ENCODE measurements around the gene BPTF.
"Not testable (repeated sequence)": the region's sequence is repeated elsewhere in the genome, so short reads cannot be mapped to it uniquely, and the experiment has no call there.

Gene BPTF

DNA sequence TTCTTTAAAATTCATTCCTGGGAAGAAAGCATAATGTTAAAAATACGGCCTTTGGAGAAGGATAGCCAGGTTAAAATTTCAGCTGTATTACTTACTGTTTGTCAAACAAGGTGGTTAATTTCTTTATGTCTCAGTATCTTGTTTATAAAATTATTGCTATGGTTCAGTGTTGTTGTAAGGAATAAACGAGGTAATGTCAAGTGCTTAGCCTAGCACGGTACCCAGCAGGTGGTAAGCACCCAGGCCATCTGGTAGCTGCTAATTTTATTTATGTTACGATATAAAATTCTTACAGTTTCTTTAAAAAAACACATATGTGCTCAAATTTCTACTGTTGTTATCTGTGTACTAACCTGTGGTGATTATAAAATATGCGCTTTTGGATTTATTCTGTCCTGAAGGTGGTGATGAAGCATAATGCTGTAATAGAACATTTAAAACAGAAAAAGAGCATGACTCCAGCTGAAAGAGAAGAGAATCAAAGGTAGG lies 122.1 kb downstream of the BPTF start:
- H3K4me1 ChIP-seq (ENCODE audit: control insufficient read depth in 5 of 5, insufficient read depth in 5 of 5, low read length in 5 of 5): no peaks in the 10 kb centered on the region
- H3K4me3 ChIP-seq (ENCODE audit: low read depth in 1 of 5, low read length in 5 of 5): no peak overlapping the region
- H3K9me3 ChIP-seq (ENCODE audit: control insufficient read depth in 5 of 5, low read length in 5 of 5): no peaks in the 10 kb centered on the region
- H3K27me3 ChIP-seq (ENCODE audit: control insufficient read depth in 5 of 5, insufficient read depth in 4 of 5, low read length in 5 of 5): no peaks in the 10 kb centered on the region
- peaks cover 43 to 96% (median 79%) of the 10 kb centered on the region in 5 donors for H3K36me3 ChIP-seq (ENCODE audit: control insufficient read depth in 5 of 5, insufficient read depth in 5 of 5, low read length in 5 of 5)
- H3K9ac ChIP-seq (ENCODE audit: low read length in 5 of 5): no peak overlapping the region
- H3K27ac ChIP-seq (ENCODE audit: low read depth, low read length): no peak overlapping the region

DNA sequence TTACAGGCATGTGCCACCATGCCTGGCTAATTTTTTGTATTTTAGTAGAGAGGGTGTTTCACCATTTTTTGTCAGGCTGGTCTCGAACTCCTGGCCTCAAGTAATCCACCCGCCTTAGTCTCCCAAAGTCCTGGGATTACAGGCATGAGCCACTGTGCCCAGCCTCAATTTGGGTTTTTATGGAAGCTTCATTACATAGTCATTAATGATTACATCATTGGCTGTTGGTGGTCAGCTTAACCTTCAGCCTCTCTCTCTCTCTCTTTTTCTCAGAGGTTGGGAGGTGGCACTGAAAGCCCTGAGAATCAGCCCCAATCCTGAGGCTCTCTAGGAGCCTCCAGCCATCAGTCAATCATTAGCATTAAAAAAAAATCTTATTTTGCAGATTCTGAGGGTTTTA lies 125.6 kb downstream of the BPTF start:
- Histone ChIP-seq H3K27me3 (ENCODE audit: control insufficient read depth in 5 of 5, insufficient read depth in 4 of 5, low read length in 5 of 5) (no peaks in the 10 kb centered on the region), H3K36me3 (ENCODE audit: control insufficient read depth in 5 of 5, insufficient read depth in 5 of 5, low read length in 5 of 5) (peaks cover 30 to 76% (median 55%) of the 10 kb centered on the region in 5 donors), H3K4me3 (ENCODE audit: low read depth in 1 of 5, low read length in 5 of 5) (no peak overlapping the region), H3K9me3 (ENCODE audit: control insufficient read depth in 5 of 5, low read length in 5 of 5) (no peaks in the 10 kb centered on the region), H3K4me1 (ENCODE audit: control insufficient read depth in 5 of 5, insufficient read depth in 5 of 5, low read length in 5 of 5) (no peaks in the 10 kb centered on the region), H3K27ac (ENCODE audit: low read depth, low read length) (no peak overlapping the region), H3K9ac (ENCODE audit: low read length in 5 of 5) (no peak overlapping the region)

DNA sequence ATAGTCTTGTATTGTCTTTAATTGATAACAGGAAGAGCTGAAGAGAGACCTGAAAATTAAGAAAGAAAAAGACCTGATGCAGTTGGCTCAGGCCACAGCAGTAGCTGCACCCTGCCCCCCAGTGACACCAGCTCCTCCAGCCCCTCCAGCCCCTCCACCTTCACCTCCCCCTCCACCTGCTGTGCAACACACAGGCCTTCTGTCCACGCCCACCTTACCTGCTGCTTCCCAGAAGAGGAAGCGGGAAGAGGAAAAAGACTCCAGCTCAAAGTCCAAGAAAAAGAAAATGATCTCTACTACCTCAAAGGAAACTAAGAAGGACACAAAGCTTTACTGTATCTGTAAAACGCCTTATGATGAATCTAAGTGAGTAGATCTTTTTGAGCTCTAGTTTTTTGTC lies 134.2 kb downstream of the BPTF start:
- Histone ChIP-seq H3K9ac (ENCODE audit: low read length in 5 of 5) (no peak overlapping the region), H3K27me3 (ENCODE audit: control insufficient read depth in 5 of 5, insufficient read depth in 4 of 5, low read length in 5 of 5) (no peaks in the 10 kb centered on the region), H3K4me3 (ENCODE audit: low read depth in 1 of 5, low read length in 5 of 5) (no peak overlapping the region), H3K36me3 (ENCODE audit: control insufficient read depth in 5 of 5, insufficient read depth in 5 of 5, low read length in 5 of 5) (peaks cover 11 to 35% (median 25%) of the 10 kb centered on the region in 5 donors), H3K27ac (ENCODE audit: low read depth, low read length) (no peak overlapping the region), H3K9me3 (ENCODE audit: control insufficient read depth in 5 of 5, low read length in 5 of 5) (no peaks in the 10 kb centered on the region), H3K4me1 (ENCODE audit: control insufficient read depth in 5 of 5, insufficient read depth in 5 of 5, low read length in 5 of 5) (no peaks in the 10 kb centered on the region)

DNA sequence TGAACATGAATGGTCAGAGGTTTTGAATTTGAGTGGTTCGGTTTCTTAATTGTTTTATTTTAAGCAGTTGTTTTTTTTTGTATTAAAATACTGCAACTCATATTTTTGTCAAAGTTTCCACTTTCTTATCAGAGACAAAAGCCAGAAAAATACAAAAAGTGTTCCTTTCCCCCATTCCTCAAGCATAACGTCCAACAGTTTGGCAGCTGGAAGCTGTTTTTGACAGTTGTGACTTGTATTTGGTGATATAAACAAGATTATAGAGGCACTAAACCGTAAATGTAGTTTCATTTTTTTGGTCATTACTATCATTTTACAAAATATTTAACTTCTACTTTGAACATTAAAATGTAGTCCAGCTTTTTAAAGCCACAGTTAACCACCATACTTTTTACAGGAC lies 135.0 kb downstream of the BPTF start:
- H3K9me3 ChIP-seq (ENCODE audit: control insufficient read depth in 5 of 5, low read length in 5 of 5); H3K27me3 ChIP-seq (ENCODE audit: control insufficient read depth in 5 of 5, insufficient read depth in 4 of 5, low read length in 5 of 5); H3K4me3 ChIP-seq (ENCODE audit: low read depth in 1 of 5, low read length in 5 of 5); H3K4me1 ChIP-seq (ENCODE audit: control insufficient read depth in 5 of 5, insufficient read depth in 5 of 5, low read length in 5 of 5); H3K27ac ChIP-seq (ENCODE audit: low read depth, low read length); H3K9ac ChIP-seq (ENCODE audit: low read length in 5 of 5): not testable (repeated sequence)
- H3K36me3 ChIP-seq (ENCODE audit: control insufficient read depth in 5 of 5, insufficient read depth in 5 of 5, low read length in 5 of 5): peaks cover 11 to 41% (median 29%) of the 10 kb centered on the region in 5 donors

DNA sequence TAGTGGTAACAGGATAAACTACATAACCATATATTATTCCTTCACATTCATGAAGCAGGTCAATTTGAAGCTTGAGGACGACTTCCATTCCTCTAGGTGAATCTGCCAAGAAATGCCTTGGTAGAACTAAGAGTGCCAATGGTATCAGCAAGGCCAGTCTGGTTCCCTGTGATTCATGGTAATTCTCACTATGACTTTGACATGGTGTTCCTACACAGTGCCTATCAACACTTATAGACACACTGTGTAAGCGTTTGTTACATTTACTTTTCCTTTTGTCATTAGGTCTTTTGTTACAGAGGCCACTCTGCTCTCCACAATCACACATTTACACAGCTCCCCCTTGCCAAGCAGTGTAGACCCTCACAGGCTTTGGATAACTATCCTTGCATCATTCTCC lies 136.9 kb downstream of the BPTF start:
- not testable (repeated sequence) for H3K27me3 ChIP-seq (ENCODE audit: control insufficient read depth in 5 of 5, insufficient read depth in 4 of 5, low read length in 5 of 5); H3K27ac ChIP-seq (ENCODE audit: low read depth, low read length); H3K4me3 ChIP-seq (ENCODE audit: low read depth in 1 of 5, low read length in 5 of 5); H3K9me3 ChIP-seq (ENCODE audit: control insufficient read depth in 5 of 5, low read length in 5 of 5); H3K9ac ChIP-seq (ENCODE audit: low read length in 5 of 5); H3K4me1 ChIP-seq (ENCODE audit: control insufficient read depth in 5 of 5, insufficient read depth in 5 of 5, low read length in 5 of 5)
- peaks cover 18 to 52% (median 38%) of the 10 kb centered on the region in 5 donors for H3K36me3 ChIP-seq (ENCODE audit: control insufficient read depth in 5 of 5, insufficient read depth in 5 of 5, low read length in 5 of 5)

DNA sequence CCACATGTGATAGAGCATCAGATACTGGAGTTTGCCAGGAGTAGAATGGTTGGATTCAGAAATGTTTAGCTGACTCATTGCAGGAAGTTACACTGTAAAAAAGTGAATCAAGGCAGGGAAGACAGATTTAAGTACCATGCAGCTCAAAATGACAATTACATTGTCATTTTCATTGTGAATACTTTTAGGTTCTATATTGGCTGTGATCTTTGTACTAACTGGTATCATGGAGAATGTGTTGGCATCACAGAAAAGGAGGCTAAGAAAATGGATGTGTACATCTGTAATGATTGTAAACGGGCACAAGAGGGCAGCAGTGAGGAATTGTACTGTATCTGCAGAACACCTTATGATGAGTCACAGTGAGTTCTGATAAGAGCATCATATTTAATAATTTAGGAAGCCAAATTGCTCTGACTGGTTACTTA lies 137.9 kb downstream of the BPTF start:
- not testable (repeated sequence) for H3K4me1 ChIP-seq (ENCODE audit: control insufficient read depth in 5 of 5, insufficient read depth in 5 of 5, low read length in 5 of 5); H3K4me3 ChIP-seq (ENCODE audit: low read depth in 1 of 5, low read length in 5 of 5); H3K27me3 ChIP-seq (ENCODE audit: control insufficient read depth in 5 of 5, insufficient read depth in 4 of 5, low read length in 5 of 5); H3K27ac ChIP-seq (ENCODE audit: low read depth, low read length); H3K9ac ChIP-seq (ENCODE audit: low read length in 5 of 5); H3K9me3 ChIP-seq (ENCODE audit: control insufficient read depth in 5 of 5, low read length in 5 of 5)
- peaks cover 21 to 51% (median 39%) of the 10 kb centered on the region in 5 donors for H3K36me3 ChIP-seq (ENCODE audit: control insufficient read depth in 5 of 5, insufficient read depth in 5 of 5, low read length in 5 of 5)

DNA sequence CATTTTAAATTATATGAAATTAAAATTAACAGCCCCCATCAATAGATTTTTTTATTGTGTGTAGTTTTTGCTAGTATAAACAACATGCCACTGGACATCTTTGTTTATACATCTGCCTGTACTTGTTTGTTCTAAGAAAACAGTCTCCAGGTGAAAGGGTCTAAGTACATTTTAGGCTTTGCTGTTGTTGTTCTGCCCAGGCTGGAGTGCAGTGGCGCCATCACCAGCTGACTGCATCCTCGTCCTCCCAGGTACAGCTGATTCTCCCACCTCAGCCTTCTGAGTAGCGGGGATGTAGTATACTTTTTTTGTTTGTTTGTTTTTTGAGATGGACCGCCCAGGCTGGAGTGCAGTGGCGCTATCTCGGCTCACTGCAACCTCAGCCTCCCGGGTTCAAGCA lies 145.5 kb downstream of the BPTF start:
- Histone ChIP-seq H3K27ac (ENCODE audit: low read depth, low read length) (no peak overlapping the region), H3K9me3 (ENCODE audit: control insufficient read depth in 5 of 5, low read length in 5 of 5) (no peaks in the 10 kb centered on the region), H3K27me3 (ENCODE audit: control insufficient read depth in 5 of 5, insufficient read depth in 4 of 5, low read length in 5 of 5) (no peaks in the 10 kb centered on the region), H3K9ac (ENCODE audit: low read length in 5 of 5) (no peak overlapping the region), H3K4me3 (ENCODE audit: low read depth in 1 of 5, low read length in 5 of 5) (no peak overlapping the region), H3K36me3 (ENCODE audit: control insufficient read depth in 5 of 5, insufficient read depth in 5 of 5, low read length in 5 of 5) (peaks cover 15 to 42% (median 18%) of the 10 kb centered on the region in 5 donors), H3K4me1 (ENCODE audit: control insufficient read depth in 5 of 5, insufficient read depth in 5 of 5, low read length in 5 of 5) (no peaks in the 10 kb centered on the region)

DNA sequence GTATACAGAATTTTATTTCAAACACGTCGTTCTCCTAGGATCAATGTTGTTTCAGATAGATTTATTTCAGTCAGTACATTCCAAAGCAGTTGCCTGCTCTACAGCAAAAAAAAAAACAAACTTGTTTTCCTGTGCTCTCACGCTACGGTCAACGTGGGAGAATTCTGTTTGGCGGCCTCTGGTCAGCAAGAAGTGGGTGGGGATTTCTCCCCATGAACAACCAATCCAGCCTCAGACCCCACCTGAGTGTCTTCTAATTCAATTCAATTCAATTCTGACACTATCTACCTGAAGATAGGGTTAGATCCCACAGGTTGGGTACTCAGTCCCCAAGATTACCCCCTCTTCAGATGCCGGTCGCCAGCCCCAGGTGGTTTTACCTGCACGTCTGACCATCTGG lies 148.9 kb downstream of the BPTF start:
- Histone ChIP-seq H3K27me3 (ENCODE audit: control insufficient read depth in 5 of 5, insufficient read depth in 4 of 5, low read length in 5 of 5) (no peaks in the 10 kb centered on the region), H3K9me3 (ENCODE audit: control insufficient read depth in 5 of 5, low read length in 5 of 5) (peaks cover 0 to 3% (median 0%) of the 10 kb centered on the region in 5 donors), H3K4me1 (ENCODE audit: control insufficient read depth in 5 of 5, insufficient read depth in 5 of 5, low read length in 5 of 5) (no peaks in the 10 kb centered on the region), H3K9ac (ENCODE audit: low read length in 5 of 5) (no peak overlapping the region), H3K36me3 (ENCODE audit: control insufficient read depth in 5 of 5, insufficient read depth in 5 of 5, low read length in 5 of 5) (peaks cover 4 to 34% (median 16%) of the 10 kb centered on the region in 5 donors), H3K4me3 (ENCODE audit: low read depth in 1 of 5, low read length in 5 of 5) (no peak overlapping the region), H3K27ac (ENCODE audit: low read depth, low read length) (no peak overlapping the region)

DNA sequence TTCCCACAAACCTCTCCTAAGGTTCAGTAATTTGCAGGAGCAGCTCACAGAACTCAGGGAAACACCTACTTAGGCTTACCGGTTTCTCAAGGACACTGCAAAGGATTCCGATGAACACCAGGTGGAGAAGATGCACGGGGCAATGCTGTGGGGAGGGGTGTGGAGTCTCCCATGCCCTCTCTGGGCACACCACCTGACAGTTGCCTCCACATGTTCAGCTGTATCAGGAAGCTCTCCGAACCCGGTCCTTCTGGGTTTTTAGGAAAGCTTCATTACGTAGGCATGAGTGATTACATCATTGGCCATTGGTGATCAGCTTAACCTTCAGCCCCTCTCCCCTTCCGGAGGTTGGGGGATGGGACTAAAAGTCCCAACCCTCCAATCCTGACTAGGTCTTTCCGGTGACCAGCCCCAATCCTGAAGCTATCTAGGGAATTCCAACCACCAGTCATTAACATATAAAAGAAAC lies 149.3 kb downstream of the BPTF start:
- Histone ChIP-seq H3K36me3 (ENCODE audit: control insufficient read depth in 5 of 5, insufficient read depth in 5 of 5, low read length in 5 of 5) (peaks cover 4 to 34% (median 16%) of the 10 kb centered on the region in 5 donors), H3K4me3 (ENCODE audit: low read depth in 1 of 5, low read length in 5 of 5) (no peak overlapping the region), H3K27me3 (ENCODE audit: control insufficient read depth in 5 of 5, insufficient read depth in 4 of 5, low read length in 5 of 5) (no peaks in the 10 kb centered on the region), H3K27ac (ENCODE audit: low read depth, low read length) (no peak overlapping the region), H3K9ac (ENCODE audit: low read length in 5 of 5) (no peak overlapping the region), H3K9me3 (ENCODE audit: control insufficient read depth in 5 of 5, low read length in 5 of 5) (peaks cover 0 to 3% (median 0%) of the 10 kb centered on the region in 5 donors), H3K4me1 (ENCODE audit: control insufficient read depth in 5 of 5, insufficient read depth in 5 of 5, low read length in 5 of 5) (no peaks in the 10 kb centered on the region)

DNA sequence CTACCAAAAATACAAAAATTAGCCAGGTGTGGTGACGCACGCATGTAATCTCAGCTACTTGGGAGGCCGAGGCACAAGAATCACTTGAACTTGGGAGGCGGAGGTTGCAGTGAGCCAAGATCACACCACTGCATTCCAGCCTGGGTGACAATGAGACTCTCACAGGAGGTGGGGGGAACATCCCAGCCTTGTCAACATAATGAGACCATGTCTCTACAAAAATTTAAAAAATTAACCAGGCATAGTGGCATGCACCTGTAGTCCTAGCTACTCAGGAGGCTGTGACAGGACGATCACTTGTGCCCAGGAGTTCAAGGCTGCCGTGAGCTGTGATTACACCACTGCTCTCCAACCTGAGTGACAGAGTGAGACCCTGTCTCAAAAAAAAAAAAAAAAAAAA lies 151.0 kb downstream of the BPTF start:
- H3K27ac ChIP-seq (ENCODE audit: low read depth, low read length); H3K9ac ChIP-seq (ENCODE audit: low read length in 5 of 5); H3K27me3 ChIP-seq (ENCODE audit: control insufficient read depth in 5 of 5, insufficient read depth in 4 of 5, low read length in 5 of 5); H3K4me1 ChIP-seq (ENCODE audit: control insufficient read depth in 5 of 5, insufficient read depth in 5 of 5, low read length in 5 of 5); H3K9me3 ChIP-seq (ENCODE audit: control insufficient read depth in 5 of 5, low read length in 5 of 5); H3K4me3 ChIP-seq (ENCODE audit: low read depth in 1 of 5, low read length in 5 of 5): not testable (repeated sequence)
- H3K36me3 ChIP-seq (ENCODE audit: control insufficient read depth in 5 of 5, insufficient read depth in 5 of 5, low read length in 5 of 5): peaks cover 4 to 30% (median 16%) of the 10 kb centered on the region in 5 donors

DNA sequence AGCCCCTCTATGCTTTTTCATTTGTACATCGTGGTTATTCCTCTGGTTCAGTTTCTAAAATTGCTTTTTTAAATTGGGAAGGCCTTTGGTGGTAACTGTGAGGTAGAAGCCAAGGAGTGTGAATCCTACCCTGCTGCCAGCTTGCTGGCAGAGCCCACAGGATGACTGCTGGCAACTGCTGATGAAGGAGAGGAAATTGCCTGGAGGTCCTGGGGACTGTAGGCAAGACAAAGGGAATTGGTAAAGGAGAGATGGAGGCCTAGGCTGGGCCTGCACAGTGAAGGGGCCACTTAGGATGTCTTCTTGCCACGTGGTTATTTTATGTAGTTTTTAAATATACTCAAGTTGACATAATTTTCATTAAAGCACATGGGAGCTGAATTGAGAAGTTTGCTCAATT lies 155.2 kb downstream of the BPTF start:
- Histone ChIP-seq H3K36me3 (ENCODE audit: control insufficient read depth in 5 of 5, insufficient read depth in 5 of 5, low read length in 5 of 5) (peaks cover 4 to 20% (median 10%) of the 10 kb centered on the region in 5 donors), H3K27ac (ENCODE audit: low read depth, low read length) (no peak overlapping the region), H3K9ac (ENCODE audit: low read length in 5 of 5) (no peak overlapping the region), H3K27me3 (ENCODE audit: control insufficient read depth in 5 of 5, insufficient read depth in 4 of 5, low read length in 5 of 5) (no peaks in the 10 kb centered on the region), H3K9me3 (ENCODE audit: control insufficient read depth in 5 of 5, low read length in 5 of 5) (peaks cover 0 to 3% (median 0%) of the 10 kb centered on the region in 5 donors), H3K4me1 (ENCODE audit: control insufficient read depth in 5 of 5, insufficient read depth in 5 of 5, low read length in 5 of 5) (no peaks in the 10 kb centered on the region), H3K4me3 (ENCODE audit: low read depth in 1 of 5, low read length in 5 of 5) (no peak overlapping the region)

Measured in subcutaneous abdominal adipose tissue (tissue), 5 donors.